ENCODE results near the gene PIM1. TPM values are rescaled to one million over a fixed set of nuclear protein-coding genes. Genes with fewer than 3 reads are reported as not detected.

Gene PIM1
- total and polyA plus RNA-seq, 9 of the 15 experiments (the other 6 are each of a cell fraction or from before 2014, with no cell fraction given), result 19.0 to 789 (median 212) TPM

- TF ChIP-seq, protein P1, sequence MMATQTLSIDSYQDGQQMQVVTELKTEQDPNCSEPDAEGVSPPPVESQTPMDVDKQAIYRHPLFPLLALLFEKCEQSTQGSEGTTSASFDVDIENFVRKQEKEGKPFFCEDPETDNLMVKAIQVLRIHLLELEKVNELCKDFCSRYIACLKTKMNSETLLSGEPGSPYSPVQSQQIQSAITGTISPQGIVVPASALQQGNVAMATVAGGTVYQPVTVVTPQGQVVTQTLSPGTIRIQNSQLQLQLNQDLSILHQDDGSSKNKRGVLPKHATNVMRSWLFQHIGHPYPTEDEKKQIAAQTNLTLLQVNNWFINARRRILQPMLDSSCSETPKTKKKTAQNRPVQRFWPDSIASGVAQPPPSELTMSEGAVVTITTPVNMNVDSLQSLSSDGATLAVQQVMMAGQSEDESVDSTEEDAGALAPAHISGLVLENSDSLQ (IDR thresholded peaks at IDR 0.05), result peak; percentile 85
- TF ChIP-seq NBN (IDR thresholded peaks at IDR 0.05; ENCODE audit: low read depth) (peak; percentile 80; the same call in 1 of the 2 replicates), MYC (IDR thresholded peaks at IDR 0.05; ENCODE audit: low read depth, low read length) (peak; percentile 24; the same call in 1 of the 2 replicates), MYC (CRISPR knock-in tag; IDR thresholded peaks at IDR 0.05; ENCODE audit: borderline replicate concordance, low read depth) (no peak), CHD4 (IDR thresholded peaks at IDR 0.05; ENCODE audit: insufficient read depth, insufficient replicate concordance, low read depth, low read length, poor library complexity, severe bottlenecking) (peak; percentile 62), NFATC3 (IDR thresholded peaks at IDR 0.05) (peak; percentile 70; the same call in 1 of the 2 replicates), KDM1A (IDR thresholded peaks at IDR 0.05) (peak in 1 of 2 experiments; percentile 53; a peak in 3 of 4 replicates), ZNF280B (CRISPR knock-in tag; IDR thresholded peaks at IDR 0.05) (no peak), DPF2 (IDR thresholded peaks at IDR 0.05) (peak; percentile 50), TCF3 (CRISPR knock-in tag; IDR thresholded peaks at IDR 0.05) (peak; percentile 49; the same call in 1 of the 2 replicates), HDAC2 (IDR thresholded peaks at IDR 0.05) (0 out of 2 replicates have a peak, but pooled peaks have one; percentile 24), FOXK2 (conservative IDR thresholded peaks at IDR 0.05 in 1 of 2, IDR thresholded peaks at IDR 0.05 in 1 of 2; ENCODE audit: low read depth in 2 of 2) (0 out of 4 replicates have a peak, but pooled peaks of 1 of the 2 experiments have one; percentile 17), XRCC5 (IDR thresholded peaks at IDR 0.05; ENCODE audit: low read depth, low read length) (peak; percentile 77; the same call in 1 of the 2 replicates)
- TF ChIP-seq, protein P2, sequence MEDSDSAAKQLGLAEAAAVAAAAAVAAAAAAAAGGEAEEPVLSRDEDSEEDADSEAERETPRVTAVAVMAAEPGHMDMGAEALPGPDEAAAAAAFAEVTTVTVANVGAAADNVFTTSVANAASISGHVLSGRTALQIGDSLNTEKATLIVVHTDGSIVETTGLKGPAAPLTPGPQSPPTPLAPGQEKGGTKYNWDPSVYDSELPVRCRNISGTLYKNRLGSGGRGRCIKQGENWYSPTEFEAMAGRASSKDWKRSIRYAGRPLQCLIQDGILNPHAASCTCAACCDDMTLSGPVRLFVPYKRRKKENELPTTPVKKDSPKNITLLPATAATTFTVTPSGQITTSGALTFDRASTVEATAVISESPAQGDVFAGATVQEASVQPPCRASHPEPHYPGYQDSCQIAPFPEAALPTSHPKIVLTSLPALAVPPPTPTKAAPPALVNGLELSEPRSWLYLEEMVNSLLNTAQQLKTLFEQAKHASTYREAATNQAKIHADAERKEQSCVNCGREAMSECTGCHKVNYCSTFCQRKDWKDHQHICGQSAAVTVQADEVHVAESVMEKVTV (CRISPR knock-in tag; IDR thresholded peaks at IDR 0.05), result peak; percentile 100
- TF ChIP-seq, protein P3, sequence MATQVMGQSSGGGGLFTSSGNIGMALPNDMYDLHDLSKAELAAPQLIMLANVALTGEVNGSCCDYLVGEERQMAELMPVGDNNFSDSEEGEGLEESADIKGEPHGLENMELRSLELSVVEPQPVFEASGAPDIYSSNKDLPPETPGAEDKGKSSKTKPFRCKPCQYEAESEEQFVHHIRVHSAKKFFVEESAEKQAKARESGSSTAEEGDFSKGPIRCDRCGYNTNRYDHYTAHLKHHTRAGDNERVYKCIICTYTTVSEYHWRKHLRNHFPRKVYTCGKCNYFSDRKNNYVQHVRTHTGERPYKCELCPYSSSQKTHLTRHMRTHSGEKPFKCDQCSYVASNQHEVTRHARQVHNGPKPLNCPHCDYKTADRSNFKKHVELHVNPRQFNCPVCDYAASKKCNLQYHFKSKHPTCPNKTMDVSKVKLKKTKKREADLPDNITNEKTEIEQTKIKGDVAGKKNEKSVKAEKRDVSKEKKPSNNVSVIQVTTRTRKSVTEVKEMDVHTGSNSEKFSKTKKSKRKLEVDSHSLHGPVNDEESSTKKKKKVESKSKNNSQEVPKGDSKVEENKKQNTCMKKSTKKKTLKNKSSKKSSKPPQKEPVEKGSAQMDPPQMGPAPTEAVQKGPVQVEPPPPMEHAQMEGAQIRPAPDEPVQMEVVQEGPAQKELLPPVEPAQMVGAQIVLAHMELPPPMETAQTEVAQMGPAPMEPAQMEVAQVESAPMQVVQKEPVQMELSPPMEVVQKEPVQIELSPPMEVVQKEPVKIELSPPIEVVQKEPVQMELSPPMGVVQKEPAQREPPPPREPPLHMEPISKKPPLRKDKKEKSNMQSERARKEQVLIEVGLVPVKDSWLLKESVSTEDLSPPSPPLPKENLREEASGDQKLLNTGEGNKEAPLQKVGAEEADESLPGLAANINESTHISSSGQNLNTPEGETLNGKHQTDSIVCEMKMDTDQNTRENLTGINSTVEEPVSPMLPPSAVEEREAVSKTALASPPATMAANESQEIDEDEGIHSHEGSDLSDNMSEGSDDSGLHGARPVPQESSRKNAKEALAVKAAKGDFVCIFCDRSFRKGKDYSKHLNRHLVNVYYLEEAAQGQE (IDR thresholded peaks at IDR 0.05; ENCODE audit: borderline replicate concordance), result peak; percentile 97
- TF ChIP-seq, protein P3 (CRISPR knock-in tag; IDR thresholded peaks at IDR 0.05; ENCODE audit: low read depth), result no peak
Measured at GRCh38 chr6:37210313-37210968, 40.5 kb downstream of the PIM1 start (continued).
